Measurements from ENCODE around the gene NAP1L4. TPM values are rescaled to one million over a fixed set of nuclear protein-coding genes. Genes with fewer than 3 reads are reported as not detected.

Gene NAP1L4
- total RNA-seq, 1 experiment from 2014 or later = 144 TPM

- TF ChIP-seq SIN3A (IDR thresholded peaks at IDR 0.05; ENCODE audit: low read depth) = no peak
- TF ChIP-seq FOSL1 (IDR thresholded peaks at IDR 0.05; ENCODE audit: low read depth) = no peak
- no peak for TF ChIP-seq ZBTB33 (IDR thresholded peaks at IDR 0.05; ENCODE audit: extremely low read depth, insufficient replicate concordance, low read length)
- no peak for TF ChIP-seq YY1 (IDR thresholded peaks at IDR 0.05; ENCODE audit: extremely low read depth, insufficient replicate concordance, low read depth, low read length)
These were observed 38.4 kb upstream of the NAP1L4 start (continued) for GRCh38 chr11:3030289-3031070.

- CTCF ChIA-PET = no interaction called here
These were observed 36.7 kb upstream of the NAP1L4 start for GRCh38 chr11:3028813-3029212.

More at GRCh38 chr11:3028813-3029212, 36.7 kb upstream of the NAP1L4 start:
- no peak for TF ChIP-seq JUND (IDR thresholded peaks at IDR 0.05)
- no peak for TF ChIP-seq ELF1 (IDR thresholded peaks at IDR 0.05; ENCODE audit: borderline replicate concordance, low read depth)
- no peak for TF ChIP-seq YY1 (IDR thresholded peaks at IDR 0.05; ENCODE audit: extremely low read depth, insufficient replicate concordance, low read depth, low read length)
- no peak for TF ChIP-seq SRF (IDR thresholded peaks at IDR 0.05; ENCODE audit: low read depth)
- no peak for TF ChIP-seq POLR2A (IDR thresholded peaks at IDR 0.05; ENCODE audit: borderline replicate concordance, extremely low read depth, insufficient read depth, insufficient read length)
- TF ChIP-seq CEBPB (IDR thresholded peaks at IDR 0.05; ENCODE audit: low read depth) = no peak
- TF ChIP-seq SP1 (IDR thresholded peaks at IDR 0.05; ENCODE audit: low read depth) = no peak
- TF ChIP-seq SIN3A (IDR thresholded peaks at IDR 0.05; ENCODE audit: low read depth) = no peak
- no peak for TF ChIP-seq ATF3 (IDR thresholded peaks at IDR 0.05)
- TF ChIP-seq POLR2AphosphoS5 (IDR thresholded peaks at IDR 0.05; ENCODE audit: low read depth, low read length) = no peak
- no peak for TF ChIP-seq MAX (IDR thresholded peaks at IDR 0.05)
- no peak for TF ChIP-seq EZH2phosphoT487 (IDR thresholded peaks at IDR 0.05; ENCODE audit: borderline replicate concordance)
- TF ChIP-seq CTCF (IDR thresholded peaks at IDR 0.05 in 2 of 3, conservative IDR thresholded peaks at IDR 0.05 in 1 of 3; ENCODE audit: borderline replicate concordance in 1 of 3, insufficient read depth in 1 of 3, low read depth in 2 of 3, low read length in 2 of 3) = no peak
- no peak for TF ChIP-seq RAD21 (IDR thresholded peaks at IDR 0.05; ENCODE audit: low read depth)
- no peak for TF ChIP-seq ZNF274 (IDR thresholded peaks at IDR 0.05; ENCODE audit: low read depth, low read length)
- no peak for TF ChIP-seq EGR1 (IDR thresholded peaks at IDR 0.05; ENCODE audit: low read depth)
- ChIA-PET RAD21 (ENCODE audit: low non-redundant PET in 1 of 2, low total read pairs in 2 of 2, uncharacterized antibody in 2 of 2, unreplicated experiment in 2 of 2) (no interaction called here), POLR2A (no interaction called here)
- intact Hi-C loops (cut with micrococcal nuclease) = no loop called here
- Histone ChIP-seq H3K27ac (ENCODE audit: low read depth, low read length) (no peak overlapping the region), H3K4me1 (ENCODE audit: control insufficient read depth in 1 of 2, insufficient read depth in 2 of 2, low read length in 2 of 2) (no peaks in the 10 kb centered on the region), H2AFZ (ENCODE audit: low read depth, low read length, poor library complexity, severe bottlenecking) (no peak overlapping the region), H3K4me3 (replicated peaks in 1 of 2; ENCODE audit: low read depth in 1 of 2, low read length in 2 of 2) (no peak overlapping the region), H3K9me2 (ENCODE audit: insufficient read depth) (no peaks in the 10 kb centered on the region), H3K79me2 (ENCODE audit: insufficient read depth, low read length) (no peaks in the 10 kb centered on the region), H3K36me3 (ENCODE audit: control insufficient read depth in 1 of 2, insufficient read depth in 2 of 2, low read length in 2 of 2) (peaks cover 28 to 32% of the 10 kb centered on the region in 2 experiments), H4K20me1 (ENCODE audit: insufficient read depth) (no peaks in the 10 kb centered on the region), H3K9ac (ENCODE audit: low read length) (no peak overlapping the region), H3K4me2 (ENCODE audit: low read length) (no peak overlapping the region), H3K9me3 (ENCODE audit: control insufficient read depth in 1 of 2, insufficient read depth in 1 of 2, low read depth in 1 of 2, low read length in 2 of 2) (no peaks in the 10 kb centered on the region), H3K27me3 (ENCODE audit: insufficient read depth, low read length) (no peaks in the 10 kb centered on the region)
- no TSS peak for BruUV-seq (replicated peaks)
- DNase-seq (ENCODE audit: low read depth, low spot score) (no peak), ATAC-seq (no peak)

Measured in HCT116 (cell line).